Inflammatory macrophage treated with lipopolysaccharide for 4 hours (primary cell): ENCODE results near the gene TMEM198.
A peak's percentile ranks its signal among the peaks of the same experiment; 100 is the strongest.

ENCODE experiments used
- DNase-seq: peaks from one replicate; pipeline ENCODE4 v3.0.0-alpha.2; 2020

TMEM198 gene

GRCh38 chr2:219509780-219510511 lies 33.9 kb upstream of the TMEM198 start:
- peak; percentile 42 for DNase-seq

- no peak for DNase-seq
Observed at GRCh38 chr2:219510512-219511135, 33.2 kb upstream of the TMEM198 start.

GRCh38 chr2:219511547-219512325 lies 32.1 kb upstream of the TMEM198 start:
- DNase-seq, result no peak

- no peak for DNase-seq
Observed at GRCh38 chr2:219512524-219513216, 31.2 kb upstream of the TMEM198 start.

- DNase-seq, result no peak
Observed at GRCh38 chr2:219513787-219514186, 30.0 kb upstream of the TMEM198 start.

- no peak for DNase-seq
Observed at GRCh38 chr2:219514196-219514761, 29.5 kb upstream of the TMEM198 start, which contains the start of gene ASIC4. Gene ASIC4 (plus strand): TSS chr2:219514482. CDS start chr2:219514725, 243 bp downstream.

GRCh38 chr2:219514836-219515235 lies 29.0 kb upstream of the TMEM198 start:
- DNase-seq, result no peak

- DNase-seq, result no peak
Observed at GRCh38 chr2:219515874-219516629, 27.8 kb upstream of the TMEM198 start.

- DNase-seq, result no peak
Observed at GRCh38 chr2:219516888-219517287, 26.9 kb upstream of the TMEM198 start.

- no peak for DNase-seq
Observed at GRCh38 chr2:219517954-219518778, 25.7 kb upstream of the TMEM198 start.

- no peak for DNase-seq
Observed at GRCh38 chr2:219519526-219519916, 24.3 kb upstream of the TMEM198 start.

GRCh38 chr2:219520079-219520478 lies 23.7 kb upstream of the TMEM198 start:
- no peak for DNase-seq

- DNase-seq, result no peak
Observed at GRCh38 chr2:219521066-219521880, 22.6 kb upstream of the TMEM198 start.

GRCh38 chr2:219522111-219523030 lies 21.5 kb upstream of the TMEM198 start:
- DNase-seq, result no peak

GRCh38 chr2:219523031-219523671 lies 20.7 kb upstream of the TMEM198 start:
- no peak for DNase-seq

- DNase-seq, result no peak
Observed at GRCh38 chr2:219524817-219525216, 19.0 kb upstream of the TMEM198 start.

- DNase-seq, result no peak
Observed at GRCh38 chr2:219525533-219526232, 18.1 kb upstream of the TMEM198 start.
